SJCRH30 (cell line): ENCODE measurements around the gene DAB1. TPM values are rescaled to one million over a fixed set of nuclear protein-coding genes. Genes with fewer than 3 reads are reported as not detected.
"Not testable (repeated sequence)": the region's sequence is repeated elsewhere in the genome, so short reads cannot be mapped to it uniquely, and the experiment has no call there.

Source experiments
- DNase-seq, 2 experiments: peaks; one replicate each; pipeline ENCODE4 v3.0.0-alpha.2; 2015 to 2020
- H3K27ac ChIP-seq: fragments of 250-450 bp; sonication (Bioruptor Pico); 2 replicates; pipeline ENCODE4 v1.5.1; 2020; ENCODE audit warnings: mild to moderate bottlenecking, moderate library complexity
- H3K27me3 ChIP-seq: fragments of 250-450 bp; sonication (Bioruptor Pico); 2 replicates; pipeline ENCODE4 v1.5.1; 2020; ENCODE audit warnings: mild to moderate bottlenecking, moderate library complexity
- H3K36me3 ChIP-seq: fragments of 250-450 bp; sonication (Bioruptor Pico); 2 replicates; pipeline ENCODE4 v1.5.1; 2020; ENCODE audit warnings: mild to moderate bottlenecking, moderate library complexity
- H3K4me1 ChIP-seq: fragments of 250-450 bp; sonication (Bioruptor Pico); 2 replicates; pipeline ENCODE4 v1.5.1; 2020; ENCODE audit warnings: mild to moderate bottlenecking, moderate library complexity
- H3K4me3 ChIP-seq: fragments of 250-450 bp; sonication (Bioruptor Pico); 2 replicates; pipeline ENCODE4 v1.5.1; 2020; ENCODE audit warnings: mild to moderate bottlenecking, moderate library complexity
- H3K9me3 ChIP-seq: fragments of 250-450 bp; sonication (Bioruptor Pico); replicated peaks from 2 replicates; pipeline ENCODE4 v1.5.1; 2020; ENCODE audit warnings: mild to moderate bottlenecking, moderate library complexity
- total RNA-seq: library from RNA; depleted of rRNA; stranded (reverse); fragments of >200 nt; shearing (Covaris generic); gene quantifications from 2 replicates; pipeline ENCODE4 v1.2.3, GENCODE V29; 2014

DAB1 gene
- total RNA-seq, 1 experiment from 2014 or later: not detected

- Histone ChIP-seq H3K36me3 (no peaks in the 10 kb centered on the region), H3K27me3 (peaks cover 15% of the 10 kb centered on the region), H3K27ac (no peak overlapping the region), H3K4me3 (no peak overlapping the region), H3K9me3 (peaks cover 3% of the 10 kb centered on the region; the same call in 1 of the 2 replicates), H3K4me1 (no peaks in the 10 kb centered on the region)
- DNase-seq: no peak
Measured at GRCh38 chr1:57360846-57361407, 62.9 kb downstream of the DAB1 start.

GRCh38 chr1:57357462-57357861 is 66.4 kb downstream of the DAB1 start:
- Histone ChIP-seq H3K4me3 (no peak overlapping the region), H3K27me3 (peaks cover 6% of the 10 kb centered on the region), H3K9me3 (peaks cover 3% of the 10 kb centered on the region; the same call in 1 of the 2 replicates), H3K36me3 (no peaks in the 10 kb centered on the region), H3K27ac (no peak overlapping the region), H3K4me1 (no peaks in the 10 kb centered on the region)
- DNase-seq: no peak

GRCh38 chr1:57353654-57354053 is 70.2 kb downstream of the DAB1 start:
- no peaks in the 10 kb centered on the region for H3K4me1 ChIP-seq
- H3K36me3 ChIP-seq: no peaks in the 10 kb centered on the region
- DNase-seq: no peak
- H3K9me3 ChIP-seq: peaks cover 3% of the 10 kb centered on the region; the same call in 1 of the 2 replicates
- H3K27me3 ChIP-seq: no peaks in the 10 kb centered on the region
- no peak overlapping the region for H3K4me3 ChIP-seq
- no peak overlapping the region for H3K27ac ChIP-seq

- Histone ChIP-seq H3K4me1 (no peaks in the 10 kb centered on the region), H3K27ac (no peak overlapping the region)
- no peak for DNase-seq
Measured at GRCh38 chr1:57350610-57351009, 73.2 kb downstream of the DAB1 start.

GRCh38 chr1:57348921-57349320 is 74.9 kb downstream of the DAB1 start:
- Histone ChIP-seq H3K27ac (no peak overlapping the region), H3K27me3 (no peaks in the 10 kb centered on the region), H3K4me1 (no peaks in the 10 kb centered on the region), H3K4me3 (no peak overlapping the region), H3K9me3 (no peaks in the 10 kb centered on the region), H3K36me3 (no peaks in the 10 kb centered on the region)
- no peak for DNase-seq

More at GRCh38 chr1:57350610-57351009, 73.2 kb downstream of the DAB1 start:
- Histone ChIP-seq H3K9me3 (no peaks in the 10 kb centered on the region), H3K36me3 (no peaks in the 10 kb centered on the region), H3K27me3 (no peaks in the 10 kb centered on the region), H3K4me3 (no peak overlapping the region)

GRCh38 chr1:57345916-57346315 is 77.9 kb downstream of the DAB1 start:
- Histone ChIP-seq H3K27ac (no peak overlapping the region), H3K4me1 (no peaks in the 10 kb centered on the region)

GRCh38 chr1:57344265-57344664 is 79.6 kb downstream of the DAB1 start:
- no peaks in the 10 kb centered on the region for H3K4me1 ChIP-seq
- no peak overlapping the region for H3K4me3 ChIP-seq
- no peaks in the 10 kb centered on the region for H3K9me3 ChIP-seq
- no peaks in the 10 kb centered on the region for H3K27me3 ChIP-seq
- no peak for DNase-seq
- H3K36me3 ChIP-seq: no peaks in the 10 kb centered on the region
- H3K27ac ChIP-seq: no peak overlapping the region

More at GRCh38 chr1:57345916-57346315, 77.9 kb downstream of the DAB1 start:
- H3K4me3 ChIP-seq: no peak overlapping the region
- no peaks in the 10 kb centered on the region for H3K27me3 ChIP-seq
- DNase-seq: peak; percentile 19 to 59
- H3K9me3 ChIP-seq: no peaks in the 10 kb centered on the region
- H3K36me3 ChIP-seq: no peaks in the 10 kb centered on the region

GRCh38 chr1:57343298-57343915 is 80.5 kb downstream of the DAB1 start:
- H3K4me3 ChIP-seq, H3K9me3 ChIP-seq, DNase-seq, H3K27ac ChIP-seq, H3K36me3 ChIP-seq, H3K27me3 ChIP-seq, H3K4me1 ChIP-seq: not testable (repeated sequence)

GRCh38 chr1:57341721-57342120 is 82.1 kb downstream of the DAB1 start:
- Histone ChIP-seq H3K27me3 (no peaks in the 10 kb centered on the region), H3K36me3 (no peaks in the 10 kb centered on the region), H3K4me3 (no peak overlapping the region), H3K27ac (no peak overlapping the region), H3K4me1 (no peaks in the 10 kb centered on the region), H3K9me3 (no peaks in the 10 kb centered on the region)
- no peak for DNase-seq

GRCh38 chr1:57340334-57341070 is 83.4 kb downstream of the DAB1 start:
- H3K27me3 ChIP-seq: no peaks in the 10 kb centered on the region
- no peak overlapping the region for H3K4me3 ChIP-seq
- H3K27ac ChIP-seq: no peak overlapping the region
- no peaks in the 10 kb centered on the region for H3K36me3 ChIP-seq
- no peaks in the 10 kb centered on the region for H3K4me1 ChIP-seq
- no peak for DNase-seq
- H3K9me3 ChIP-seq: no peaks in the 10 kb centered on the region

- H3K9me3 ChIP-seq: no peaks in the 10 kb centered on the region
- no peak for DNase-seq
- H3K36me3 ChIP-seq: no peaks in the 10 kb centered on the region
- no peaks in the 10 kb centered on the region for H3K27me3 ChIP-seq
- H3K4me3 ChIP-seq: no peak overlapping the region
- H3K4me1 ChIP-seq: no peaks in the 10 kb centered on the region
- no peak overlapping the region for H3K27ac ChIP-seq
Measured at GRCh38 chr1:57337623-57338022, 86.2 kb downstream of the DAB1 start.

- no peak for DNase-seq
- no peaks in the 10 kb centered on the region for H3K4me1 ChIP-seq
- H3K9me3 ChIP-seq: no peaks in the 10 kb centered on the region
- H3K36me3 ChIP-seq: no peaks in the 10 kb centered on the region
- H3K27me3 ChIP-seq: no peaks in the 10 kb centered on the region
- no peak overlapping the region for H3K27ac ChIP-seq
- H3K4me3 ChIP-seq: no peak overlapping the region
Measured at GRCh38 chr1:57336793-57337192, 87.1 kb downstream of the DAB1 start.

GRCh38 chr1:57331620-57332019 is 92.2 kb downstream of the DAB1 start:
- H3K9me3 ChIP-seq: no peaks in the 10 kb centered on the region
- no peaks in the 10 kb centered on the region for H3K36me3 ChIP-seq
- H3K4me3 ChIP-seq: no peak overlapping the region
- H3K4me1 ChIP-seq: no peaks in the 10 kb centered on the region
- DNase-seq: no peak
- no peaks in the 10 kb centered on the region for H3K27me3 ChIP-seq
- H3K27ac ChIP-seq: no peak overlapping the region

- Histone ChIP-seq H3K9me3 (no peaks in the 10 kb centered on the region; the same call in 1 of the 2 replicates), H3K27ac (no peak overlapping the region), H3K4me3 (no peak overlapping the region), H3K4me1 (no peaks in the 10 kb centered on the region), H3K36me3 (no peaks in the 10 kb centered on the region), H3K27me3 (no peaks in the 10 kb centered on the region)
- DNase-seq: no peak
Measured at GRCh38 chr1:57329937-57330336, 93.9 kb downstream of the DAB1 start.

GRCh38 chr1:57329001-57329527 is 94.8 kb downstream of the DAB1 start:
- Histone ChIP-seq H3K27me3 (no peaks in the 10 kb centered on the region), H3K4me1 (no peaks in the 10 kb centered on the region), H3K9me3 (no peaks in the 10 kb centered on the region; the same call in 1 of the 2 replicates), H3K36me3 (no peaks in the 10 kb centered on the region), H3K4me3 (no peak overlapping the region), H3K27ac (no peak overlapping the region)
- no peak for DNase-seq
